SU-DHL-6 (cell line): Measurements from ENCODE around the gene CSRNP2.

Experiments used
- CTCF ChIP-seq: fragments of 200-600 bp; sonication (generic); IDR thresholded peaks from one replicate; pipeline ENCODE4 v1.5.1; 2017; ENCODE audit warnings: antibody characterized with exemption, mild to moderate bottlenecking, low read length, moderate library complexity; ENCODE audit not compliant: insufficient read depth, poor library complexity, severe bottlenecking
- EZH2phosphoT487 ChIP-seq: fragments of 200-600 bp; sonication (generic), shearing (Covaris generic); conservative IDR thresholded peaks from 2 replicates; pipeline ENCODE4 v1.6.1; 2018; ENCODE audit warnings: mild to moderate bottlenecking, antibody characterized with exemption, low read length, moderate library complexity, mixed read lengths

GRCh38 chr12:51132693-51133092 lies 49.3 kb upstream of the CSRNP2 start:
- no peak for TF ChIP-seq CTCF
- no peak for TF ChIP-seq EZH2phosphoT487
